HG02852 (cell line): Measurements from ENCODE around the gene HSDL1.
"Not testable (repeated sequence)": the region's sequence is repeated elsewhere in the genome, so short reads cannot be mapped to it uniquely, and the experiment has no call there.

ENCODE experiments used
- ATAC-seq: cut with Tn5 transposase; IDR thresholded peaks from one replicate; pipeline ENCODE4 v1.9.1; 2021; ENCODE audit warnings: mild to moderate bottlenecking, moderate library complexity; ENCODE audit not compliant: unreplicated experiment

HSDL1 gene

DNA sequence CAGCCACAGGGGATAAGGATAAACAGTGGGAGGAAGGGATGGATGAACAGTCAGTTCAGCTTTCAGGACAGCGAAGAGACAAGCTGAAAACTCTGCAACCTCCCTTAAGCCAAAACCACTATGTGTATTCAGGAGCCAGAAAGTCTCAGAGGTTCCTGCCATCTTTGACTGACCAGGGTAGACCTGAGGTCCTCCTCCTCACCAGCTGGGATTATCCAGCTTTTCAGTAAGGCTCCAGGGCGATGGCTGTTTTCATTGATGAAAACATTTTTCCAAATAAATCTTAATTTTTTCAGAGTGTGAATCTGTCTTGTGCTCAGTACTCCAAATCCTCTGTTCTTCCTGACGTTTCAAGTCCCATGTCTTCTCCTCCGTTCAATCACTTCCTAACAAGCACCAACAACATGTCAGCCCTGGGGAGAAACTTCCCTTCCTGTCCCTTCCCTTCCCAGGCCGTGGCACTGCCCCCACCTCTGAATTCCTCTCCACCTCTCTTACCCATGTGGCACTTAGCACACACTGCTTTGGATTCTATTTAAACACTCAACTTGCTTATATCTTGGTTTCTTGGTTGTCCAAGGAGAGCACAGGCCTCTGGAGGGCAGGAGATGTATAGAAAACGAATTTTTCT lies 5.2 kb downstream of the HSDL1 start:
- ATAC-seq: no peak

DNA sequence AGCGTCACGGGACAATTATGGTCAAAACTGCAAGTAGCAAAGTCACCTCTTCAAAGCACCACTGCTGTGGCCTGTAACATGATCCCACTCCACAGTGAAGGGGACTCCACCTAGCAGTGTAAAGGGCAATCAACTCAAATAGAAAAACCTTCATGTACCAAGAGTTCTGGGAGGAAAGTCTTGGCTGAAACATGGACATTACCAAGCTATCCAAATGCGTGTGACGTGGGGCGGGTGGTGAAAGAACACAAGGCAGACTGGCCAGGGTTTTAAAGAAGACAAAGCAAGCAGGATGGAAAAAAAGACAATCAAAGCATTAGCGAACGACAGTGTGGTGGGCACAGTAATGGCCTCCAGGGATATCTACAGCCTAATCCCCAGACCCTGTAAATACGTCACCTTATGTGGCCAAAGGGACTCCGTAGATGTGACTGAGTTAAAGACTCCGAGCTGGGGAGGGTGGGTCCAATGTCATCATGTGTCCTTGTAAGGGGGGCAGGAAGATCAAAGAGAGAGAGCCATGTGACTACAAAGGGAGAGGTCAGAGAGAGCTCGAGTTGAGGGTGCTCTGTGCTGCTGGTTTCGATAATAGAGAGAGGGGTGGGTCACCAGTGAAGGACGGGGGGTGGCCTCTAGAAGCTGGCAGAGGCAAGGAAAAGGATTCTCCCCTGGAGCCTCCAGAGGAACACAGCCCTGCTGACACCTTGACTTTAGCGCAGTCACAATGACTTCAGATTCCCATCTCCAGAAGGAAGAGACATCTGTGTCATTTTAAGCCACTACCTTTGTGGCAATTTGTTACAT lies 6.0 kb downstream of the HSDL1 start:
- no peak for ATAC-seq

DNA sequence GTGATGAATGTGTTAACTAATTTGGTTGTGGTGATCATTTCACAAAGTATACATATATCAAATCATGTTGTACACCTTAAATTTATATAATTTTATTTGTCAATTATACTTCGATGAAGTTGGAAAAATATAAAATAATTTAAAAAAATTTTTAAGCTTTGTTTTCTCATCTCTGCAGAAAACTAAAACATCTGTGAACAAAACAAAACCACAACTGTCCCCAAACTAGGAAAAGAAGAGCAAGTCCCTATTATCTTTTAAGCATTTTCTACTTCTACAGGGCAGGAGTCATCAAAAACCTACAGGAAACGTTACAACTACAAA lies 6.5 kb downstream of the HSDL1 start:
- no peak for ATAC-seq

DNA sequence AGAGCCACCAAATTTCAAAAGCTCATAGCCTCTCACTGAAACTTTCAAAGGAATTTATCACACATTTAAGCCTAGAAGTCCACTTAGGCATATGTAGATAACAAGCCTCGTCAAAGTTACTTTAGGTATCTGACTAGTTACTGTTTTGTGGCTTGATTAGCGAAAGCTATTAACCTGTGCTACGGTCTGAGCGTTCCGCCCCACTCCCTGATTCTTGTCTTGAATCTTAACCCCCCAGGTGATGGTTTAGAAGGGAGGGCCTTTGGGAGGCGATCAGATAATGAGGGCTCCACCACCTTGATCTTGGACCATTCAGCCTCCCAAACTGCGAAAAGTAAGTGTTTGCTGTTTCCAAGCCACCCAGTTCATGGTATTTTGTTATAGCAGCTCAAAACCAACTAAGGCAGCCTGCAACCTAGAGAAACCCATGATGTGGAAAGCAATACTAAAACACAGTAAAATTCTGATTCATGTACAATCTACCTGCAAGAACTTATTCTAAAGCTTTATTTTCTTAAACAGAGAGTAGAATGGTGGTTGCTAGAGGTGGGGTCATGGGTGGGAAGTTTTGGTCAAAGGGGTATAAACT lies 7.1 kb downstream of the HSDL1 start:
- ATAC-seq: no peak

DNA sequence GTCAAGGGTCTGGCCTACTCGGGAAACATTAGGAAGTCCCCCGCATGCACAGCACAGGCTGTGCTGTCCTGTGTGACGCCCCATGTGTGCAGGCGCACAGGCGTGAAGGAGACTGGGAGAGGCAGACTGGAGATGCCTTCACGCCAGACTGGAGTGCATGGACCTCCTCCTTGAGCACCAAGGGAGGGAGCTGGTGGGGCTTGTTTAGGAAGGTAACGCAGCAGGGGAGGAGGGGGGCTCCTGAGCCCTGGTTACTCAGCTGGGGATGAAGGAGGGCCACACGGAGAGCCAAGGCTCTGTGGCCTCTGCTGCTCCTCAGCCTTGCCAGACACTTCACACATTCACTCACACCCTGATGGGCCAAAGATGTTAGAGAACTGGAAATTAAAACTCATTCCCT lies 7.7 kb downstream of the HSDL1 start:
- ATAC-seq: no peak

DNA sequence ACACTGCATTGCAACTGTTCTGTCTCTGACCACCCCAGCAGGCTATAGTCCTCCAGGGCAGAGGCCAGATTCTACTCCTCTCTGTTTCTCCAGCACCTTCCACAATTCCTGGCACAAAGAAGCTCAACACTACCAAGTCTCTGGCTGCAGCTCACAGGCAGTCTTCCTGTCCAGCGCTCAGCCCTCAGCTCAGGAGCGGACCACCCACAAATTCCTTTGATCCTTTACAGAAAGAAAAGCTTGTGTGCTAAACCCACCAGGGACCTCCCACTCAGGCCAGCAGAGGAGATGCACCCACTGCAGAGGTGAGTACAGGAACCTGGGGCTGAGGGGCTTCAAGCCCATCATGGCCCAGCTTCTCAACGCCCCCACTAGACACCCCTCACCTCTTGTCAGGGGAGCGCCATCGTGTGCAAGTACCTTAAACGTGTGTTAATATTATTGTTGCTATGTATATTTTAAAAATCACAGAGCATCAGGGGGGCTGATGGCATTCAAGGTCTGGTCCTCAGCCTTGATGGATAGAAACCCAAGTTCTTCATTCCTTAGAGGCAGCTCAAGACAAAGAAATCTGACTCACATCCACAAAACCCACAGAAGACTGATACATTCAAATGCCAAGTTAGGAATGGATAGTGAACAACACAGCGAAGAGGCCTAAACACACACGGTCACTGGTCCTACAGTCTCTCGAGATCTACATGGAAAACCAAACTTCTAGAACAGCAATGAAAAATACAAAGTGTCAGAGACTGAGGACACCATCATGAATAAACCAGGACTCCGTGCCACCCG lies 8.4 kb downstream of the HSDL1 start:
- no peak for ATAC-seq

DNA sequence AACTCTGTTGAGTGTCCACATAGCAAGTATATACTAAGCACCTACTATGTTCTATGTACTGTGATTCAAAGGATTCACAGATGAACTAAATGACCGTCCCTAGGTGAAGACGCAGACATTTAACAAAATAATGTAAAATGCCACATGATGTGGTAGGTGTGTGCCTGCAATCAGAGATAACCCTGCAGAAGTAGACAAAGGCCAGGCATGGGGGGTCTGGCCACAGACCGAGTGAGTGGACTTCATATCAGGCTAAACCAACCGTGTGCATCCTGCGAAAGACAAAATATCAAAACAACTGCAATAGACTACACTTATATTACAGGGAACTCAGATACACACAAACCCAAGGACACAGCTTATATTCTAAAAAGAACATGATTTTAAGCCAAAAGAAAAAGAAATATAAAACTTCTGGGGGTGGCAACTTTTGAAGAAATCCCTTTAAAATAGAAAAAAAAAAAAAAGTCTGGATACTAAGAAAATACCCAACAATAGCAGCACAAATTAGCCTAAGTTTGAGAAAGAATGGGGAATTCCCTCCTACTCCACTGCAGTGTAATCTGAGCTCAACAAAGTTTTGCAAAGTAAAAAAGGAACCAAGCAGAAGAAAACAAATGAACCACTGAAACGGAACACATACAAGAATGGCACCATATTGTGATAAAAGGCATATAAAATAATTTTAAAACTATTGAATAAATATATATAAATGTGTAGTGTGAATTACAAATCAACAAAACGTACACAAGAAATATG lies 12.3 kb downstream of the HSDL1 start:
- ATAC-seq: no peak

DNA sequence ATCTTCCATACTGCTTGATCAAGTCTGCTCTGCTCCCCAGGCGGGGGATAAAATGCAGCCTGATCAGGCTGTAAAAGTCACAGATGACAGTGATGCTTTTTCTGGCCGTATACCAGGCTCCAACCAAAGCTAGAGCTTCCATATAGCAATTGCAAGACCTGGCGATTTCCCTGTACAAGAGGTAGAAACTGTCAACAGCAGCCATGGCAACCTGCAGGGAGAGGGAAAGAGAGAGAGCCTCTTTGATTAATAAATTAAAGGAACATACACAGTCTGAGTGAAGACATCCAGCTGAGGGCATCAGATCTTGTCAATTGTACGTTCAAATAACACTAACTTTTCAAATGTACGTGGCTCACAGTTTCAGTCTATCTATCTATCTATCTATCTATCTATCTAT lies 13.9 kb downstream of the HSDL1 start:
- ATAC-seq: no peak

DNA sequence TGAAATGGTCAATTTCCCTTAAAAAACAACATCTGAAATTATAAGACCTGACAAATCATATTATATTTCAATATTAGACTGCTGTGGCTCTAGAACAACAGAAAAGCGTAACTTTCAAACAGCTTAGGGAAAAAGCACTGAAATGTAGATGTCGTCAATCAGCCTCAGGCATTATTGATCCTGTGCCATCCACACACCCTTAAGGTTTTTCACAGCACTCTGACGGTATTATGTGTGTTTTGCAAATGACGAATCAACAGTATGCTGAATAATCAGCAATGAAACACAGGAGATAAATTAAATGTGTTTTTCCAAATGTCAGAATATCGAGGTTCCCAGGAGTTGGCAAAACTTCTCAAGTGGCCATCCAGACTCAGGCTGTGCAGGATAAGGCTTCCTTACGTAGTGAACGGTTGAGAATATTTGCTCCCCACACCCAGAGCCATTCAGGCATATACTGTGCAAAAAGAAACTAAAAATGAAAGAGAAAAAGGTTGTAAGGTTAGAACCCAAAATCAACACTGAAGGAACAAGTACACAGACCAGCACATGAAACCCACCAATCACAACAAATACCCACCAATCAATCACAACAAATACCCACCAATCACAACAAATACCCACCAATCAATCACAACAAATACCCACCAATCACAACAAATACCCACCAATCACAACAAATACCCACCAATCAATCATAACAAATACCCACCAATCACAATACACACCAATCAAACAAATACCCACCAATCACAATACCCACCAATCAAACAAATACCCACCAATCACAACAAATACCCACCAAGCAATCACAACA lies 20.5 kb downstream of the HSDL1 start:
- ATAC-seq: no peak

DNA sequence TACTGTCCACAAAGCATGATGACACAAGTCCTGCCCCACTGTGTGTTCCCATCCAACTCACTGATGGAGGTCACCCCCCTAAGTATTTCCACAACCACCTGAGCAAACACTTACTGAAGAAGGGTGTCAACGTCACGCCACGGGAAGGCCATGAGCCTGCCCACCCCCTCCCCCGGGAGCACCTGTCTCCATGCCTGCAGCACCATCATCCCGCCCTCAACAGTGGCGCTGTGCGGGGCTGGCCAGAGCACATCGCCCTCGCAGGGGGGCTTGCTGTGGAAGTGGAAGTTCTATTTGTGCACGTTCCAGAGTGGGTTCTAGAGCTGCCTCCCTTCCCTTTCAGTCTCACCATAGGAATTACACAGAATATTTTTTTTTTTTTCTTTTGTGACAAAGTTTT lies 24.0 kb downstream of the HSDL1 start:
- ATAC-seq: no peak

DNA sequence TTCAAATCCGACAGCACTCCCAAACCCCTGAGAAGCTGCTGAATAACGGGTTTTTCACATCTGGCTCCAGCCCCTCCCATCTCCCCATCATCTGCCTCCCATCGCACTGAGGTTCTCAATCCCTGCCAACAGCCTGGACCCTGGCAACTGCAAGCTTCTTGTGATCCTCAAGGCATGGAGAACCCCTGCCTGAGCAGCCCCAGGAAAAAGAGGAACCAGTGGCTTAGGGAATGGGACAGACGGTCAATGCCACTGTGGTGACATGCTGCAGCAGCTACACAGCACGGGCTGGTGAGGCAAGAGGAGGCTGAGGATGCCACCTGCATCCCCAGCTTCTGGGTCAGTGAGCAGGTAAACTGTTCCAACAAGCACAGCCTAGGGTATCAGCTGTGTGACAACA lies 25.0 kb downstream of the HSDL1 start:
- no peak for ATAC-seq

DNA sequence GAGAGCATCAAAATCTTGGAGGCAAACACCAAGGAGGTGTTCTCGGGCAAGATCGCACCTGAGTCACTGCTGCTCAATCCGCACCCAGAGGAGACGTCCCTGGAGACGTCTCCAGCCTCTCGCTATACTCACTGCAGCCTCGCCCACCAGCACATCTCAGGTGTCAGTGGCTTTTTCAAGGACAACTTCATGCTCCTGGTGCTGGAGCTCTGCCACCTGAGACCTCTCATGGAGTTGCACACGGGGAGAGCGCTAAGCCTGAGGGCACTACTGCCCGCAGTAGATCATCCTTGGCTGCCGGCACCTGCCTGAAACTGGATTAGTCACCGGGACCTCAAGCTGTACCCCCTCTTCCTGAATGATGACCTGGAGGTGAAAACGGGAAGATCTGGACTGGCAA lies 25.6 kb downstream of the HSDL1 start:
- ATAC-seq: no peak

DNA sequence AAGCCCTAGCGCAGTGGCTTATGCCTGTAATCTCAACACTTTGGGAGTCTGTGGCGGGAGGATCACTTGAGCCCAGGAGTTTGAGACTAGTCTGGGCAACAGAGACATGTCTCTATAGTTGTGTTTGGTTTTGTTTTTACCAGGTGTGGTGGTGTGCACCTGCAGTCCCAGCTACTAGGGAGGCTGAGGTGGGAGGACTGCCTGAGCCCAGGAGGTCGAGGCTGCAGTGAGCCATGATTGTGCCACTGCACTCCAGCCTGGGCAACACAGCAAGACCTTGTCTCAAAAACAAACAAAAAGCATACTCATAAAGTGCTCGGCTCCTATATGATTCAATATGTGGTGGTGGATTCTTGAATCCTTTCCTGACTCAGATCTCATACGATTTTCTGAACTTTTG lies 26.7 kb downstream of the HSDL1 start:
- ATAC-seq: not testable (repeated sequence)

DNA sequence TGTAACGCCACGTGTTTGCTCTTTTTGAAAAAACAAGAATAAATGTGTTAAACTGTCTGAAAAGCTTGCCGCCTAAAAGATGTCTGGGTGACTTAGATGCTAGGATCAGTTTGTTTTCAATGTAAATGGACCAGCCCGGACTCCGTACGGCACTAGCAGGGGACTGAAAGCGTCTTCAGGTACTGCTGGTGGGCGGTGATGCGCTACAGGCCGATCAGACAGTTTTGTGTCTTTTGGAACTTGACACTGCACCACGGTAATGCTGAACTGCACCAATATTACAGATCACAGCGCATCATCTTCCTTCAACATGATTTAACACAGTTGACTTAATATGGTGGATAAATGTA lies 27.5 kb downstream of the HSDL1 start:
- peak; percentile 6 for ATAC-seq

DNA sequence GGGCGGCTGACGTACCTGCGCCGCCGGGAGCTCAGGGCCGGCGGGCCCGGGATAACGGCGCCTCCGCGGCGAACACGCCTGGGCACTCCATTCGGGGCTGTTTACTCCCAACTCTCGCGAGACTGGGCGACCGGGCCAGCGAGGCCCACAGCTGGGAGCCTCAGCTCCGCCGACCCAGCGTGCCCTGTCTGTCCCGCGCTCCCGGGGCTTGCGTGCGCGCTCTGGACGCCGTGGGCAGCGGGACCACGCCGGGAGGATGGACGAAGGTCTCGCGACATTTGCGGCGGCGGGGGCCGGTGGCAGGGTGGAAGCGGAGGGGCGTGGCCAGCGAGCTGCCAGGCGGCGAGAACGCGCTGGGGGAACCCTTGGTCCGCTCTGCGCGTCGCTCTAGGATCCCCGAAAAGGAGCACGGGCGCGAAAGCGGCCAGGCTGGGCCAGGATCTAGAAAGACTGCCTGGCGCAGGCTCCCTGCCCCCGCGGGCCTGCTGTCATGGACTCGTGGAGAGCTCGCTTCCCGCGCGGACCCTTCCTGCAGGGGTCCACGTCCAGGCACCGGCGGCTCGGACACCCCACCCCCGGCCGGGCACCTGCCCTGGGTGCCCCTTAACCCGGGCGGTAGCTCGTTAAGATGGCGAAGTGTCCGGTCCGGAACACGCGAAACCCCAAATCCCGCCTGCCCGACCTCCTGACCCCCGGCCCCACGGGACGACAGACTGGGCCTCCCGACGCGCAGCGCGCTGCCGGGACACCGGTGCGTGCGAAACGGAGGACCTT lies 28.1 kb downstream of the HSDL1 start, which contains the start of gene MBTPS1:
Gene MBTPS1, minus strand, starts transcription at position 223 of the 774 bp plus-strand sequence. CDS start 15,159 bp downstream, outside the sequence.
- peak; percentile 84 for ATAC-seq

DNA sequence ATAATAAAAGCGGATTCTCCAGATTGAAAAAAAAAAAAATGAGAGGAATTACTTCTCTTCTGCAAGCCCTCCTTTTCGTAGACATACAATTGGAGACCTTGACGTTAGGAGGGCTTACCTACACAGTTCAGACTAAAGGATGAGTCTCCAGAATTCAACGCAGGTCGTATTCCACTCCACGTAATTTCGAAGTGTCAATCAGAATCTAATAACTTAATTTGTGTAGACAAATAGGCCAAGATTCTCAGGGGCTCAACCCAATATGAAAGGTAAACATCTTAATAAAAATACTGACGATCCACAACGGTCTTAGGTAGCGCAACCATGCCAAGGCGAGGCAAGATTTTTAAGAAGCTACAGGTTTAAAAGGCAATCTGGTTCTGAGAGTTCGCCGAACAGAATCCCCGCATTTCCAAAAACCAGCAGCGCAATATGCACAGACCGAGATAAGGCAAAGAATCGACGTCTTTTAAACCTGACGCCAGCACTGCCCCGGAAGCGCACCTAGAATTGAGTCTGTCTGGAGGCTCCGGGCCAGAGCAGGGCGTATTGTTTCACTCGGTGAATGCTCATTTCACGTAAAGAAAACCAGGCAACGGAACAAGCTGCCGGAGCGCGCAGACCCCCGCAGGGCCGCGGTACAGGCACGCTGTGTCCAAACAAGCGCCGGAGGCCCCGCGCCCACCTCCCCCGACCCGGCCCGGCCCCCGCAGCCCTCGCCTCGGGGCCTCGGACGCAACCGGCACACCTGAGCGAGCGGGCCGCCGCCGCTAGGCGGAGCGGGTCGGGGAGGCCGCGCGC lies 28.9 kb downstream of the HSDL1 start:
- peak; percentile 40 for ATAC-seq

DNA sequence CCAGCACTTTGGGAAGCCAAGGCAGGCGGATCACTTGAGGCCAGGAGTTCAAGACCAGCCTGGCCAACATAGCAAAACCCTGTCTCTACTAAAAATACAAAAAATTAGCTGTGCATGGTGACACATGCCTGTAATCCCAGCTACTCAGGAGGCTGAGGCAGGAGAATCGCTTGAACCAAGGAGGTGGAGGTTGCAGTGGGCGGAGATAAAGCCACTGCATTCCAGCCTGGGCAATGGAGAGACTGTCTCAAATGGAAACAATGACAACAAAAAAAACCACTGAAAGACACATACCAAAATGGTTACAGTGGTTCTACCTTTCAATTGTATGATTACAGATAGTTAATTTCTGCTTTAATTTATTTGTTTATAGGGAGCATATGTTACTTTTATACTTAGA lies 33.0 kb downstream of the HSDL1 start:
- not testable (repeated sequence) for ATAC-seq

DNA sequence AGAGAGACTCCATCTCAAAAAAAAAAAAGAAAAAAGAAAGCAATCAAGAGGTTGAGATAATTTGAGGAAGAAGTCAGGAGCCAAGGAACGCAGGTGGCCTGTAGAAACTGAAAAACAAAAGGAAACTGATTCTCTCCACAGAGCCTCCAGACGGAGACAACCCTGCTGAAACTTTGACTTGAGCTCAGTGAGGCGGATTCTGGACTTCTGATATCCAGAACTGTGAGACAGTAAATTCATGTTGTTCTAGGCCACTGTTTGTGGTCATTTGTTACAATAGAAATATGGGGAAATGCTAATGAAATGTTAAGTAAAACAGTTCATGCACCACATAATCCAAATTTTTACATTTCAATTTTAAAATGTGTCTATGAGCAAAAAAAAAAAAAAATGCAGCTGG lies 33.5 kb downstream of the HSDL1 start:
- ATAC-seq: no peak
